Measurements from ENCODE around the gene INPP1.

The INPP1 gene

GRCh38 chr2:190361572-190361971, 18.2 kb downstream of the INPP1 start:
- no peak overlapping the region for H3K4me3 ChIP-seq (ENCODE audit: low read depth, low read length)
- no peak for TF ChIP-seq CTCF (conservative IDR thresholded peaks at IDR 0.05; ENCODE audit: low read depth, low read length)
- DNase-seq (ENCODE audit: low read depth): no peak

- DNase-seq (ENCODE audit: low read depth): no peak
- no peak overlapping the region for H3K4me3 ChIP-seq (ENCODE audit: low read depth, low read length)
- no peak for TF ChIP-seq CTCF (conservative IDR thresholded peaks at IDR 0.05; ENCODE audit: low read depth, low read length)
Measured at GRCh38 chr2:190362894-190363293, 19.5 kb downstream of the INPP1 start.

- TF ChIP-seq CTCF (conservative IDR thresholded peaks at IDR 0.05; ENCODE audit: low read depth, low read length): no peak
- DNase-seq (ENCODE audit: low read depth): no peak
- H3K4me3 ChIP-seq (ENCODE audit: low read depth, low read length): no peak overlapping the region
Measured at GRCh38 chr2:190365499-190366204, 22.3 kb downstream of the INPP1 start.

- H3K4me3 ChIP-seq (ENCODE audit: low read depth, low read length): no peak overlapping the region
- no peak for TF ChIP-seq CTCF (conservative IDR thresholded peaks at IDR 0.05; ENCODE audit: low read depth, low read length)
- DNase-seq (ENCODE audit: low read depth): no peak
Measured at GRCh38 chr2:190366248-190366753, 22.9 kb downstream of the INPP1 start.

GRCh38 chr2:190367091-190367490, 23.7 kb downstream of the INPP1 start:
- no peak for TF ChIP-seq CTCF (conservative IDR thresholded peaks at IDR 0.05; ENCODE audit: low read depth, low read length)
- H3K4me3 ChIP-seq (ENCODE audit: low read depth, low read length): no peak overlapping the region

GRCh38 chr2:190369635-190370034, 26.2 kb downstream of the INPP1 start:
- H3K4me3 ChIP-seq (ENCODE audit: low read depth, low read length): no peak overlapping the region
- no peak for TF ChIP-seq CTCF (conservative IDR thresholded peaks at IDR 0.05; ENCODE audit: low read depth, low read length)
- no peak for DNase-seq (ENCODE audit: low read depth)

More at GRCh38 chr2:190367091-190367490, 23.7 kb downstream of the INPP1 start:
- DNase-seq (ENCODE audit: low read depth): no peak

- no peak for DNase-seq (ENCODE audit: low read depth)
- TF ChIP-seq CTCF (conservative IDR thresholded peaks at IDR 0.05; ENCODE audit: low read depth, low read length): no peak
- no peak overlapping the region for H3K4me3 ChIP-seq (ENCODE audit: low read depth, low read length)
Measured at GRCh38 chr2:190376083-190376482, 32.7 kb downstream of the INPP1 start.
